Measurements from ENCODE around the gene COMMD6.

The COMMD6 gene

DNA sequence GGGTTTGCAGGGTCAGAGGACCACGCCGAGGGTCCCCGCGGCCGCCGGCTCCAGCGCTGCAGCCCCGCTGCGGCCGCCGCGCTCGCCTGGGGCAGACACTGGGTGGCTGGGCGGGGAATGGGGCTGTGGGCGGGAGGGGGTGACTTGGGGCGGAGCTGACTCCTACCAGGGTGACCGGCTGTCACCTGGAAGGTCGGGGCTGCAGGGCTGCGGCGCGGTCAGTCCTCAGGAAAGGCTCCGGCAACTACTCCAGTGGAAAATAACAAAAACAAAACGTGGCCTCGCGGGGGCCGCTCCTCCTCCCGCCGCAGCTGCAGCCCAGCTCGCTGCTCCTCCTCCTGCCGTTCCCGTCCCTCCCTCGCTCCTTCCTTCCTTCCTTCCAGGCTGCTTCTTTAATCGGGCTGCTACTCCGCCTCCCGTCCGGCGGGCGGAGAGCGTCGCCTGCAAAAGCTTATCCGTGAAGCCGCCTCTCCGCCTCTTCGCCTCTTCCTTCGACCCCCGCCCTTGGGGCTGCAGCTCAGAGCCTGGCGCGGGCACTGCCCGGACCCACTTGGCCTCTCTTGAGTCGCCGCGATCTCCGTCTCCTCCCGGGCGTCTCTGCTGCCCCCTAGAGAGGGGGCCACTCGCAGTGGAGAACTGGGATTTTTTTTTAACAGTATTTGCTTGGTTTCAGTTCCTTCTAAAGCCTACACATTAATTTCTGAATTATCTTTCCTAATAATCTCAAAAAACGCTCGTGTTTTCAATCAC lies 55.4 kb downstream of the COMMD6 start, which contains the start of gene TBC1D4:
Gene TBC1D4 (minus strand): TSS at position 100 of the 750 bp plus-strand sequence. CDS start 402 bp downstream, outside the sequence.
- H3K36me3 ChIP-seq (ENCODE audit: insufficient read depth, low read length): no peaks in the 10 kb centered on the region
- peak within 1 kb of the TSS; percentile 81 for H3K4me2 ChIP-seq (ENCODE audit: low read length)
- no peak for TF ChIP-seq EZH2 (IDR thresholded peaks at IDR 0.05; ENCODE audit: borderline replicate concordance, low read length)
- TF ChIP-seq, protein P1, sequence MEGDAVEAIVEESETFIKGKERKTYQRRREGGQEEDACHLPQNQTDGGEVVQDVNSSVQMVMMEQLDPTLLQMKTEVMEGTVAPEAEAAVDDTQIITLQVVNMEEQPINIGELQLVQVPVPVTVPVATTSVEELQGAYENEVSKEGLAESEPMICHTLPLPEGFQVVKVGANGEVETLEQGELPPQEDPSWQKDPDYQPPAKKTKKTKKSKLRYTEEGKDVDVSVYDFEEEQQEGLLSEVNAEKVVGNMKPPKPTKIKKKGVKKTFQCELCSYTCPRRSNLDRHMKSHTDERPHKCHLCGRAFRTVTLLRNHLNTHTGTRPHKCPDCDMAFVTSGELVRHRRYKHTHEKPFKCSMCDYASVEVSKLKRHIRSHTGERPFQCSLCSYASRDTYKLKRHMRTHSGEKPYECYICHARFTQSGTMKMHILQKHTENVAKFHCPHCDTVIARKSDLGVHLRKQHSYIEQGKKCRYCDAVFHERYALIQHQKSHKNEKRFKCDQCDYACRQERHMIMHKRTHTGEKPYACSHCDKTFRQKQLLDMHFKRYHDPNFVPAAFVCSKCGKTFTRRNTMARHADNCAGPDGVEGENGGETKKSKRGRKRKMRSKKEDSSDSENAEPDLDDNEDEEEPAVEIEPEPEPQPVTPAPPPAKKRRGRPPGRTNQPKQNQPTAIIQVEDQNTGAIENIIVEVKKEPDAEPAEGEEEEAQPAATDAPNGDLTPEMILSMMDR (IDR thresholded peaks at IDR 0.05; ENCODE audit: low read length): peak; percentile 97
- no peaks in the 10 kb centered on the region for H4K20me1 ChIP-seq (ENCODE audit: insufficient read depth, low read length)
- H3K9me2 ChIP-seq (ENCODE audit: low read depth, low read length): no peaks in the 10 kb centered on the region
- no peaks in the 10 kb centered on the region for H3F3A ChIP-seq (ENCODE audit: insufficient read depth, low read length)
- no peak within 1 kb of the TSS for H3K27ac ChIP-seq (ENCODE audit: low read depth, low read length, poor library complexity, severe bottlenecking)
- H3K4me1 ChIP-seq (ENCODE audit: insufficient read depth, low read length, severe bottlenecking): peaks cover 10% of the 10 kb centered on the region
- peak within 1 kb of the TSS; percentile 53 for H2AFZ ChIP-seq (ENCODE audit: low read length)
- H3K27me3 ChIP-seq (ENCODE audit: insufficient read depth, low read length): 0 out of 2 replicates have a peak, but pooled peaks cover 3% of the 10 kb centered on the region
- peak within 1 kb of the TSS; percentile 69 for H3K4me3 ChIP-seq (ENCODE audit: low read depth, low read length, poor library complexity, severe bottlenecking)
- H3K79me2 ChIP-seq (ENCODE audit: insufficient read depth, low read length): no peaks in the 10 kb centered on the region
- H3K9ac ChIP-seq (ENCODE audit: low read length): peak within 1 kb of the TSS; percentile 39; the same call in 1 of the 2 replicates
- no peaks in the 10 kb centered on the region for H3K9me3 ChIP-seq (ENCODE audit: low read length)

DNA sequence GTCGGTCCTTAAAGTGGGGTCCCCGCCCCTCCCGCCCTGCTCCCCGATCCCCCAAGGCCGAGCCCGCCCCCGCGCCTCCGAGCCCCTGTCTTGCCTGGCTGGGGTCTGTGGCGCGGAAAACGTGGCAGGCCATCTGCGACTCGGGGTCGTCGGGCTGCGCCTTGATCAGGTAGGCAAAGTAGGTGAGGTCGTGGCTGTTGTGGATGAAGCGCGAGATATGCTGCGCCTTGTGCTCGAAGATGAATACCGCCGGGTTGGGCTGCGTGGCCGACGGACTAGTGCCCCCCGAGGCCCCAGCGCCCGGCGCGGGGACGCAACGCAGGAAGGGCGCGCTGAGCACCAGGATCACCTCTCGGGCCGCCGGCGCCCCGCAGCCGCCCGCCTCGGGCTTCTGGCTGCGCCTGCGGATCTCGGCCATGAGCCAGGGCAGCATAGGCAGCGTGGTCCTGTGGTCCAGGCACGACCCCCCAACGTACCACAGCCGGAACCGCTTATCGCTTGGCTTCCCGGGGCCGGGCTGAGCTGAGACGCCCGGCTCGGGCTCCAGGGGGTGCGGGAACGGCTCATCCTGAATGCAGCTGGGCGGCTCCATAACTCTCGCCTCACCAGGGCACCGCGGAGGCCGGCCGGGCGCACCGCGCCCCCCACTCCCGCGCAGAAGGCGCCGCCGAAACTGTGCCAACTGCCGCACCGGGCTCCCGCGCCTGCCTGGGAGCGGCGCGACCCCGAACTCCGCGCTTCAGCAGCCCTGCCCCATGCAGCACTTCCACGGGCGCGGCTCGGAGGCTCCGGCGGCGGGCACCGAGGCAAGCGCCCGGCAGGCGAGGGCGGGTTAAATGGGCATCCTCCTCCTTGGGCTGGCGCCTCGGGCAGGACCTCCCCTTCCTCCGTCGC lies 56.2 kb downstream of the COMMD6 start:
- peaks cover 10% of the 10 kb centered on the region for H3K4me1 ChIP-seq (ENCODE audit: insufficient read depth, low read length, severe bottlenecking)
- no peaks in the 10 kb centered on the region for H3K79me2 ChIP-seq (ENCODE audit: insufficient read depth, low read length)
- H3K9me3 ChIP-seq (ENCODE audit: low read length): no peaks in the 10 kb centered on the region
- H3K4me2 ChIP-seq (ENCODE audit: low read length): peak overlapping the region; percentile 81
- no peaks in the 10 kb centered on the region for H4K20me1 ChIP-seq (ENCODE audit: insufficient read depth, low read length)
- no peaks in the 10 kb centered on the region for H3K9me2 ChIP-seq (ENCODE audit: low read depth, low read length)
- no peaks in the 10 kb centered on the region for H3K36me3 ChIP-seq (ENCODE audit: insufficient read depth, low read length)
- TF ChIP-seq EZH2 (IDR thresholded peaks at IDR 0.05; ENCODE audit: borderline replicate concordance, low read length): no peak
- 0 out of 2 replicates have a peak, but pooled peaks cover 3% of the 10 kb centered on the region for H3K27me3 ChIP-seq (ENCODE audit: insufficient read depth, low read length)
- H2AFZ ChIP-seq (ENCODE audit: low read length): no peak overlapping the region
- peak overlapping the region; percentile 69 for H3K4me3 ChIP-seq (ENCODE audit: low read depth, low read length, poor library complexity, severe bottlenecking)
- H3K9ac ChIP-seq (ENCODE audit: low read length): peak overlapping the region; percentile 39; the same call in 1 of the 2 replicates
- H3F3A ChIP-seq (ENCODE audit: insufficient read depth, low read length): no peaks in the 10 kb centered on the region
- no peak overlapping the region for H3K27ac ChIP-seq (ENCODE audit: low read depth, low read length, poor library complexity, severe bottlenecking)

DNA sequence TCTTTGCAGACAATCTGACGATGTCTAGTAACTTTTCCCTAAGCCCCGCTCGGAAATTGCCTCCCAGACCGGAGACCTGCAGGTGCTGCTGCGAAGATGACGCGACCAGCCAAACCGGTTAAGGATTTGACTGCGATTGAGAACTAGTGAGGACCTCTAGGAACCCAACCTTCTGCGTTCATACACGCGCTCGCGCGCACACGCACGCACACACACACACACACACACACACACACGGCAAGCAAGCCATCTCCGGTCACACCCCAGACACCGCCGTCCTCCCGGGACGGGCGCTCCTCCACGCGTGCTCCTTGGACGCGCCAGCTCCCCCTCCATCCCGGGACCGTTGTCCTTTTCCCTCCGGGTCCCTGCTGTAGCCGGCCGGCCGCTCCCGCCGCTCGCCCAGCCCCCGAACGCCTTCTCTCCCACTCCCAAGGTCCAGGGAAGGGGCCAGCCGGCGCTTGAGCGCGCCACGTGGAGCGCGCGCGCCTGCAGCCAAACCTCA lies 56.9 kb downstream of the COMMD6 start:
- Histone ChIP-seq H3K9me3 (ENCODE audit: low read length) (no peaks in the 10 kb centered on the region), H2AFZ (ENCODE audit: low read length) (no peak overlapping the region), H3K36me3 (ENCODE audit: insufficient read depth, low read length) (no peaks in the 10 kb centered on the region), H3K9ac (ENCODE audit: low read length) (no peak overlapping the region), H4K20me1 (ENCODE audit: insufficient read depth, low read length) (no peaks in the 10 kb centered on the region), H3K4me2 (ENCODE audit: low read length) (no peak overlapping the region), H3K4me1 (ENCODE audit: insufficient read depth, low read length, severe bottlenecking) (peaks cover 10% of the 10 kb centered on the region), H3K4me3 (ENCODE audit: low read depth, low read length, poor library complexity, severe bottlenecking) (no peak overlapping the region), H3K79me2 (ENCODE audit: insufficient read depth, low read length) (no peaks in the 10 kb centered on the region), H3K9me2 (ENCODE audit: low read depth, low read length) (no peaks in the 10 kb centered on the region), H3F3A (ENCODE audit: insufficient read depth, low read length) (no peaks in the 10 kb centered on the region), H3K27ac (ENCODE audit: low read depth, low read length, poor library complexity, severe bottlenecking) (no peak overlapping the region), H3K27me3 (ENCODE audit: insufficient read depth, low read length) (0 out of 2 replicates have a peak, but pooled peaks cover 3% of the 10 kb centered on the region)
- no peak for TF ChIP-seq EZH2 (IDR thresholded peaks at IDR 0.05; ENCODE audit: borderline replicate concordance, low read length)
- TF ChIP-seq, protein P1 (IDR thresholded peaks at IDR 0.05; ENCODE audit: low read length): no peak

Data from OCI-LY1 (cell line).